Spleen (tissue), 11 donors: ENCODE measurements around the gene SCUBE2. TPM values are rescaled to one million over a fixed set of nuclear protein-coding genes. Genes with fewer than 3 reads are reported as not detected.

Experiments used
- DNase-seq: peaks from one replicate; pipeline ENCODE4 v3.0.0-alpha.2; 2020
- H3K27ac ChIP-seq, 8 donors: fragments of 200-600 bp; sonication (generic) in 7 of 8; 1 replicate in 4 of 8; 2 replicates in 4 of 8; pipeline versions ENCODE4 v1.5.0 to v1.8.0; 2016 to 2021; ENCODE audit warnings: inconsistent platforms in 4 of 8, mild to moderate bottlenecking in 4 of 8, moderate library complexity in 1 of 8
- H3K27me3 ChIP-seq, 7 donors: fragments of 200-600 bp; sonication (generic) in 6 of 7; replicated peaks in 1 of 7; 1 replicate in 4 of 7; 2 replicates in 3 of 7; pipeline versions ENCODE4 v1.5.0 to v1.8.0; 2016 to 2021; ENCODE audit warnings: inconsistent platforms in 3 of 7, mild to moderate bottlenecking in 1 of 7
- H3K36me3 ChIP-seq, 6 donors: fragments of 200-600 bp; sonication (generic) in 5 of 6; 1 replicate in 4 of 6; 2 replicates in 2 of 6; pipeline versions ENCODE4 v1.5.0 to v1.8.0; 2016 to 2021; ENCODE audit warnings: inconsistent platforms in 2 of 6
- H3K4me1 ChIP-seq, 6 donors: fragments of 200-600 bp; sonication (generic) in 5 of 6; 1 replicate in 3 of 6; 2 replicates in 3 of 6; pipeline versions ENCODE4 v1.5.0 to v1.8.0; 2016 to 2021; ENCODE audit warnings: inconsistent platforms in 3 of 6
- H3K4me3 ChIP-seq, 8 donors: fragments of 200-600 bp; sonication (generic) in 7 of 8; 1 replicate in 4 of 8; 2 replicates in 4 of 8; pipeline versions ENCODE4 v1.5.0 to v1.8.0; 2016 to 2021; ENCODE audit warnings: inconsistent platforms in 4 of 8, mild to moderate bottlenecking in 4 of 8, moderate library complexity in 2 of 8
- H3K9me3 ChIP-seq, 8 donors: fragments of 200-600 bp; sonication (generic) in 7 of 8; 1 replicate in 4 of 8; 2 replicates in 4 of 8; pipeline versions ENCODE4 v1.5.0 to v1.8.0; 2016 to 2021; ENCODE audit warnings: inconsistent platforms in 4 of 8
- POLR2A ChIP-seq, 3 donors: fragments of 450-650 bp; IDR thresholded peaks; one replicate each; pipeline ENCODE4 v1.5.1; 2017; ENCODE audit warnings: antibody characterized with exemption in 3 of 3, mild to moderate bottlenecking in 1 of 3
- POLR2AphosphoS5 ChIP-seq, 3 donors: sonication (generic); formaldehyde crosslinking; IDR thresholded peaks; one replicate each; pipeline ENCODE4 v1.5.1; 2017; ENCODE audit warnings: antibody characterized with exemption in 3 of 3
- WGBS, 5 donors: extraction: QIAGEN DNeasy Blood & Tissue Kit in 3 of 5; methylation state at CpG; one replicate each; pipeline versions ENCODE4 v1.1.5 to v1.1.7; 2013 to 2018; 5-methylcytosine and 5-hydroxymethylcytosine counted together
- intact Hi-C: fragments of 100-400 bp; cut with DNase I; formaldehyde crosslinking; loops from one replicate; pipeline ENCODE4 v1.15.0; 2023; ENCODE audit warnings: low total_unique reads
- polyA plus RNA-seq, 3 donors: library from polyadenylated mRNA; stranded (reverse); fragments of 200-250 nt; gene quantifications; one replicate each; pipeline ENCODE4 v1.2.1, GENCODE V29; 2013
- total RNA-seq, 7 donors: library from RNA; depleted of rRNA in 3 of 7; stranded (reverse); fragments of >200 nt in 3 of 7; fragmentation: NEBNext Ultra II Directional in 4 of 7; extraction: Animal tissue kit (Norgen Biotek cat#: 25700) in 4 of 7; gene quantifications; one replicate each; pipeline versions ENCODE4 v1.1.0 to v1.2.1, GENCODE V29; 2016 to 2021
- TF ChIP-seq, protein P1 (sequence below), 11 experiments: fragments of 200-600 bp in 7 of 11; fragments of 450-650 bp in 4 of 11; sonication (generic) in 4 of 11; IDR thresholded peaks in 8 of 11; conservative IDR thresholded peaks in 3 of 11; 1 replicate in 7 of 11; 2 replicates in 4 of 11; pipeline versions ENCODE4 v1.4.0 to v1.8.0; 2016 to 2021; ENCODE audit warnings: antibody characterized with exemption in 11 of 11, inconsistent platforms in 4 of 11, mild to moderate bottlenecking in 1 of 11
- donor health status: healthy with polysubstance abuse.
- donor health status: DM: no; HTN: no; CAD: no; lungs with moderate emphysema.
- donor health status: DM: no; HTN: no; CAD: no.
- donor health status: Bipolar disorder and iron deficiency.
- donor health status: healthy.
- donor health status: DM: no; HTN: no; CAD: no.
- donor health status: DM: yes; HTN: yes; CAD: no.

The SCUBE2 gene
- total and polyA plus RNA-seq, 10 donors, result 2.4 to 28.6 (median 5.7) TPM

- Histone ChIP-seq H3K9me3 (no peaks in the 10 kb centered on the region), H3K36me3 (no peaks in the 10 kb centered on the region), H3K4me1 (peaks cover 0 to 5% (median 0%) of the 10 kb centered on the region in 6 donors), H3K27ac (no peak overlapping the region), H3K27me3 (no peaks in the 10 kb centered on the region), H3K4me3 (no peak overlapping the region)
- WGBS, 5 donors, result 63 to 93% (median 82%) methylated on average over 2 of the region's 2 CpGs
- DNase-seq, result no peak
- TF ChIP-seq, protein P1, sequence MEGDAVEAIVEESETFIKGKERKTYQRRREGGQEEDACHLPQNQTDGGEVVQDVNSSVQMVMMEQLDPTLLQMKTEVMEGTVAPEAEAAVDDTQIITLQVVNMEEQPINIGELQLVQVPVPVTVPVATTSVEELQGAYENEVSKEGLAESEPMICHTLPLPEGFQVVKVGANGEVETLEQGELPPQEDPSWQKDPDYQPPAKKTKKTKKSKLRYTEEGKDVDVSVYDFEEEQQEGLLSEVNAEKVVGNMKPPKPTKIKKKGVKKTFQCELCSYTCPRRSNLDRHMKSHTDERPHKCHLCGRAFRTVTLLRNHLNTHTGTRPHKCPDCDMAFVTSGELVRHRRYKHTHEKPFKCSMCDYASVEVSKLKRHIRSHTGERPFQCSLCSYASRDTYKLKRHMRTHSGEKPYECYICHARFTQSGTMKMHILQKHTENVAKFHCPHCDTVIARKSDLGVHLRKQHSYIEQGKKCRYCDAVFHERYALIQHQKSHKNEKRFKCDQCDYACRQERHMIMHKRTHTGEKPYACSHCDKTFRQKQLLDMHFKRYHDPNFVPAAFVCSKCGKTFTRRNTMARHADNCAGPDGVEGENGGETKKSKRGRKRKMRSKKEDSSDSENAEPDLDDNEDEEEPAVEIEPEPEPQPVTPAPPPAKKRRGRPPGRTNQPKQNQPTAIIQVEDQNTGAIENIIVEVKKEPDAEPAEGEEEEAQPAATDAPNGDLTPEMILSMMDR (IDR thresholded peaks at IDR 0.05 in 8 of 11, conservative IDR thresholded peaks at IDR 0.05 in 3 of 11), result no peak
- TF ChIP-seq POLR2AphosphoS5 (IDR thresholded peaks at IDR 0.05), result no peak
- no peak for TF ChIP-seq POLR2A (IDR thresholded peaks at IDR 0.05)
- intact Hi-C loops, result no loop called here
Measured at GRCh38 chr11:9057007-9057406, 34.4 kb downstream of the SCUBE2 start.

DNA sequence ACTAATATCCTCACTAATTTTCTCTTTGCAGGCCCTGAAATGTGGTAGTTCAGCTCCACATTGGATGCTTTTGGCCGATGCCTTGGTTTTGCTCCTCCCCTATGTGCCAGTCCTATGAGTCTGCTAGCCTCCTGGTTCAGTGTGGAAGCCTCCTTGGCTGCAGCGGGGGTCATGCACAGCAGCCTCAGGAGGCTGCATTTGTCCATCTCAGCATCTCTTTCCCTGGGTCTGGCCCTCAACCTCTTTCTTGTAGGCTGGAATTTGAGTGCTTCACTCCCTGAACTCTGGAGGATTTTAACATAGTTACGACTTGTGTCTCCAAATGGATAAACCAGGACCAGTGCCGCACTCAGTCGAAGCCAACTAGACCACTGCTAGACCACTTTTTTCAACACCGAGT lies 34.9 kb downstream of the SCUBE2 start:
- intact Hi-C loops, result no loop called here
- DNase-seq, result no peak
- peaks cover 0 to 5% (median 0%) of the 10 kb centered on the region in 6 donors for H3K4me1 ChIP-seq
- no peaks in the 10 kb centered on the region for H3K36me3 ChIP-seq
- H3K4me3 ChIP-seq, result no peak overlapping the region
- 89 to 94% (median 90%) methylated on average over 6 of the region's 6 CpGs for WGBS, 5 donors
- no peak overlapping the region for H3K27ac ChIP-seq
- H3K27me3 ChIP-seq, result no peaks in the 10 kb centered on the region
- no peaks in the 10 kb centered on the region for H3K9me3 ChIP-seq
- TF ChIP-seq POLR2A (IDR thresholded peaks at IDR 0.05) (no peak), POLR2AphosphoS5 (IDR thresholded peaks at IDR 0.05) (no peak)
- TF ChIP-seq, protein P1 (IDR thresholded peaks at IDR 0.05 in 8 of 11, conservative IDR thresholded peaks at IDR 0.05 in 3 of 11), result no peak

- Histone ChIP-seq H3K36me3 (no peaks in the 10 kb centered on the region), H3K27me3 (no peaks in the 10 kb centered on the region), H3K27ac (no peak overlapping the region), H3K4me3 (no peak overlapping the region), H3K9me3 (no peaks in the 10 kb centered on the region), H3K4me1 (no peaks in the 10 kb centered on the region)
- intact Hi-C loops, result no loop called here
- DNase-seq, result no peak
- WGBS, 5 donors, result 42 to 63% (median 59%) methylated on average over 7 of the region's 7 CpGs
- TF ChIP-seq, protein P1 (IDR thresholded peaks at IDR 0.05 in 8 of 11, conservative IDR thresholded peaks at IDR 0.05 in 3 of 11), result no peak
- TF ChIP-seq POLR2A (IDR thresholded peaks at IDR 0.05), result no peak
- TF ChIP-seq POLR2AphosphoS5 (IDR thresholded peaks at IDR 0.05), result no peak
Measured at GRCh38 chr11:9053316-9054035, 37.9 kb downstream of the SCUBE2 start.

DNA sequence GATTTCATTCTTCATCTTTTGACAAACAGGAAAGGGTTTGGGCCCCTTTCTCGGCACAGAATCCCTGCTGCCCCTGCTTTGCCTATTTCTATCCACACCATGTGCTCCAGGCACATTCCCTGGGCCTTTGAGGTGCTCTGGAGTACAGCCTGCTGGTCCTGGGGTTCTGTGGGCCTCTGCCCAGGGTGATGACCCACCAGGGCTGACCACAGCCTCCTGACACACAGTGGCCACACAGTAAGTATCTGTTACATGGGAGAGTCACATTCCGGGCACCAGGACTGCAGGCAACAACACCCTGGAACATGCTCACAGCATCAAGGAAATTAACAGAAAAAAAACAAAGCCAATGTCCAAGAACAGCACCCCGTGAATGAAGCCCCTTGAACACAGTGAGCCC lies 39.1 kb downstream of the SCUBE2 start:
- Histone ChIP-seq H3K4me1 (no peaks in the 10 kb centered on the region), H3K9me3 (no peaks in the 10 kb centered on the region), H3K36me3 (no peaks in the 10 kb centered on the region), H3K4me3 (no peak overlapping the region), H3K27me3 (no peaks in the 10 kb centered on the region), H3K27ac (no peak overlapping the region)
- intact Hi-C loops, result no loop called here
- TF ChIP-seq POLR2A (IDR thresholded peaks at IDR 0.05), result no peak
- 83 to 95% (median 85%) methylated on average over 3 of the region's 3 CpGs for WGBS, 5 donors
- no peak for DNase-seq
